Measurements from ENCODE around the gene TRAF2.
A peak's percentile ranks its signal among the peaks of the same experiment; 100 is the strongest.
"Not testable (repeated sequence)": the region's sequence is repeated elsewhere in the genome, so short reads cannot be mapped to it uniquely, and the experiment has no call there.

Gene TRAF2

DNA sequence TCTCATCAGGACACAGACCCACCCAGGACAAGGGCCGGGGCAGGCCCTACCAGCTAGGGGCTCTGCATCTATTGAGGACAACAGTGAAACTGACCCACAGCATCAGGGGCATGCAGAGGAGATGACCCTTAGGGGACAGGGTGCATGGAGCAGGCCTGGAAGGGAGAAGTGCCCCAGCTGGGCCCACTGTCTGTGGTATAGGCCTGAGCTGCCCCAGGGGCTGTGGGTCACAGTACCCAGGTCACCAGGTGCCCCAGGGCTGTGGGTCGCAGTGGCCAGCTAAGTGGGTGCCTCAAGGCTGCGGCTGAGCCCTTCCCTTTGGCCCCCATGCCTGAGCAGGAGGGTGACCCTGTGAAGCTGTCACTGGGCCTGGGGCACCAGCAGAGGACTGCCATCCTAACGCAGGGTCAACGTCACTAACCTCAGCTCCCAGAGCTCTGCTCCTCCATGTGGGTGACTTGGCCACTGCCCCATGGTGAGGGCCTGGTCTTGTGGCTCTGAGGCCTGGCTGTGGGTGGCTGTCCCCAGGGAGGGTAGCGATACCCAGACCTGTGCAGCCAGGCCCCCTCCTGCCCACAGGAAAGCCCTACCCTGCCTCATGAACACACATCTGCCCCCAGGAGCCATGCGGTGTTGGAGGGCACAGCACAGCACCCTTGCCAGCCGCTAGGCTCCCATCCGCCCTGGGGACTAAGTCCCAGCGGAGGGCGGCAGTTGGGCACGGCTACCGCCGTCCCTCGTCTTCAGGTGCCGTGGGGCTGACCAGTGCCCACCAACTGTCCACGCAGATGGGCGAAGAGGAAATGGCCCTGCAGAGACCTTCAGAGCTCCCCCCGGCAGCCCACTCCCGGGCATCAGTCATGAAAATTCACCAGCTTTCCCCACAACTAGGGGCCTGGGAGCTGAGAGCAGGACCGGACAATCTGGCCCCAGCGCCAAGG, 25.1 kb upstream of the TRAF2 start:
- DNase-seq = peak in 1 of 2 donors; percentile 8

DNA sequence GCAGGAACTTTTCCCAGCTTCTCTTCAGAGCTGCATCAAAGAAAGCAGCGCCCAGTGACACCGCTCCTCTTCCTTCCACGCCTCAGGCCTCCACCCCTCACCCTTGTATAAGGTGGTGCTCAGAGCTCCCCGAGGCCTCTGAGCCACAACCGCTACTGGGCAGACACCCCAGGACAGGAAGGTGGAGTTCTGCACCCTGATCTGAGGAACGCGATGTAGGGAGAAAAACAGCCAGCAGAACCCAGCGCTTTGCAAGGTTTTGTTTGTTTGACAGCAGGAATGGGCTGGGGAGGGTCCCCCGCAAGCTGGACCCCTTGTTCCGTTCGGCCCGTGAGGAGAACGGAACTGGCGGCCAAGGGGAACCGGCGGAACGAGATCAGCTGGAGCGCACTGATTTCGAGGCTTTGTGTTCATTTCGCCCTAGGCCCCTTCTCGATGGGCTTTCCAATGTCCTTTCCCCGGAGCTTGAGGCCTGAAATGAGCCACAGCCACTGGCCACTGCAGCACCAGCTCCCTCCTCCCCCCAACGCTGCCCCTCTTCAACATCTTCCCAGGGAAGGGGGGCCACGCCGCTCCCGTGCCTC, 24.4 kb upstream of the TRAF2 start:
- Mint-ChIP-seq H3K27me3 (no peaks in the 10 kb centered on the region), H3K4me1 (peaks cover 20% of the 10 kb centered on the region), H3K27ac (no peak overlapping the region), H3K4me3 (no peak overlapping the region), H3K9me3 (no peaks in the 10 kb centered on the region)
- ATAC-seq (no peak), DNase-seq (no peak)

More for the DNA sequence above, 25.1 kb upstream of the TRAF2 start:
- peaks cover 19% of the 10 kb centered on the region for H3K4me1 Mint-ChIP-seq
- peak overlapping the region in 1 of 2 donors; percentile 12 for H3K27ac Mint-ChIP-seq
- no peak for ATAC-seq
- no peaks in the 10 kb centered on the region for H3K27me3 Mint-ChIP-seq
- H3K4me3 Mint-ChIP-seq = no peak overlapping the region
- no peaks in the 10 kb centered on the region for H3K9me3 Mint-ChIP-seq

DNA sequence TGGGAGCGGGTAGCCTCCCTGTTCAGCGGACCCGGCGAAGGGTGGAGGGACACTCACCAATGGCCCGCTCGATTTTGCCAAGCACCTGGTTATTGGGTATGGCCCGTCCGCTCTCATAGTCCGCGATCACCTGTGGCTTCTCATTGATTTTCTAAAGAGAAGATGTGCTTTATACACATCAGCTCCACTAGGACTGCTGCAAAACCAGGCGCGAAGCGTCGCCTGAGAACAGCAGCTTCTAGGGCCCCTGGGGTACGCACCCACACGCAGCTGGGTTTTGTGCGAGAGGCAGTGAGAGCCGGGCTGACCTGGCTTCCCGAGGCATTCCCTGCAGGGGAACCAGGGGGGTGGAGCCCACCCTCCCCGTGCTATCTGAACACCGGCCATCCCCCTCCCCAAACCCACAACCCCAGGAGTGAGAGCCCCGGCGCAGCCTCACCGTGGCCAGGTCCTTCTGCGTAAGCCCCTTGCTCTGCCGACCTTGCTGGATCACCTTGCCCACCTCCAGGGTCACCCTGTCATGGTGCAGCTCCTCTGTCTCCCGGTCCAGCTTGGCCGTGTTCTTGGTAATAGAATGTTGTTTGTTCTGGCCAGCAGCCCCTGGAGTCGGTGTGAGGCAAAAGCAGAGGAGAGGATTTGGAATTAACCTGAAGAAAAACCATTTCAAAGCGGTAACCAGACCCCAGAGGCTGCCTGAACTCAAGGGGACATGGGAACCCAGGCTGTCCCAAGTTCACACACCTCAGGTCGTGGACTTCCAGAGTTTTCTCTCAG, 23.3 kb upstream of the TRAF2 start:
- Mint-ChIP-seq H3K4me3 (no peak overlapping the region), H3K27ac (peak overlapping the region in 1 of 2 donors; percentile 27), H3K4me1 (peaks cover 27% of the 10 kb centered on the region), H3K9me3 (no peaks in the 10 kb centered on the region), H3K27me3 (no peaks in the 10 kb centered on the region)
- ATAC-seq = no peak
- peak in 1 of 2 donors; percentile 8 for DNase-seq

DNA sequence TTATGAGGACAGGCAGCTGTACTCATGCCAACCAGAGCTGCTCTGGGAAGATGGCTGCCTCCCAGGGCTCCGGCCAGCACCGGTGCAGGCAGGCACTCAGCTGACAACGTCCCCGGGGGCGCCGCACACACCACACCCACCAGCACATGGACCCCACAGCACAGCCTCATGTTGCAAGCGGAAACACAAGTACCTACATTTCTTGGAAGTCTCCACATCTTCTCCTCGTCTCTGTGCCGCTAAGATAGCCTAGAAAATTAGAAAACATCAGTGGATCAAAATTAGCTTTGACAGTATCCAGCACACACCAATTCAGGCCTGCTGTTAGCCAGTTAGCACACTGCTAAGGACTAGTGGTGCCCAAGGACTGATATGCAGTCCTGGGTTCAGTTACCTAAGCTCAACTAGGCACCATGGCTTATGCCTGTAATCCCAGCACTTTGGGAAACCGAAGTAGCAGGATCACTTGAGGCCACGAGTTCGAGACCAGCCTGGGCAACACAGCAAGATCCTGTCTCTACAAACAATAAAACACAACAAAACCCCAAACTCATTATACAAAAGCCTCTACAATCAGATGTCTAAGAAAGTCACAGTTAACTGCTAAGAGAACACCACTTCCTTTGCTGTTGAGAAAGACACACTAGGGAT, 22.6 kb upstream of the TRAF2 start:
- H3K4me3 Mint-ChIP-seq = no peak overlapping the region

DNA sequence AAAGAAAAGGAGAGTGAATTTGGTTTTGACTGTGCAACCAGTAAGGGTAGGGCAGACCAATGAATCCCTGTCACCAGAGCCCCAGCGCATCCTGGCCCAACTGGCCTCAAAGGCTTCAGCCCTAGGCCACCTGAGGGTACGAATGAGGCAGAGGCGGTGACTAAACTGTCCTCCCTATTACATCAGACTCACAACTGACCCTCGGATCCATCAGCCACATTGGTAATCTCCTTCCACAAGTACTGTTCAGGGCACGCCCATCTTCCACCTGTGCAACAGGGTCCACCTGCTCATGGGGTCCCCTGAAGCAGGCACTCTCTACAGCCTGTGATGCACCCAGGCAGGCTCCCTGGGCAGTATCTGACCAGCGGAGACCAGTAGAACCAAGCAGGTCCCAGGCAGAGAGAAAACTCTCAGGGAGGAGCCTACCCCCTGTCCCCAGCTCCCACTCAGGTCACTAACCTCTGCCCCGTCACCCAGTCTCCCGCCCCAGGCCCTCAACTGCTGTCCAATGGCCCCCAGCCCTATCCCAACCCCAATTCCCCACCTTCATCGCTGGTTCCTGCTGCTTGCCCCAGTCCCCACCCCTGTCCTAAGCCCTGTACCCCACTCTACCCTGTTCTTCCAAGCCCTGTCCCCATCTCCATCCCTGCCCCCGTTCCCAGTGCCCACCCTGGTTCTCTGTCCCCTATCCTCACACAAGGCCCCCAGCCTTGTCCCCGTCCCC, 21.1 kb upstream of the TRAF2 start:
- Mint-ChIP-seq H3K9me3 (no peaks in the 10 kb centered on the region), H3K4me3 (peak overlapping the region; percentile 83 to 96), H3K27me3 (no peaks in the 10 kb centered on the region), H3K4me1 (peaks cover 27% of the 10 kb centered on the region), H3K27ac (peak overlapping the region; percentile 96 to 97)
- DNase-seq = peak in 1 of 2 donors; percentile 9
- no peak for ATAC-seq

More for the DNA sequence above, 22.6 kb upstream of the TRAF2 start:
- Mint-ChIP-seq H3K4me1 (peaks cover 27% of the 10 kb centered on the region), H3K9me3 (no peaks in the 10 kb centered on the region), H3K27me3 (no peaks in the 10 kb centered on the region), H3K27ac (peak overlapping the region in 1 of 2 donors; percentile 82)
- no peak for ATAC-seq
- no peak for DNase-seq

DNA sequence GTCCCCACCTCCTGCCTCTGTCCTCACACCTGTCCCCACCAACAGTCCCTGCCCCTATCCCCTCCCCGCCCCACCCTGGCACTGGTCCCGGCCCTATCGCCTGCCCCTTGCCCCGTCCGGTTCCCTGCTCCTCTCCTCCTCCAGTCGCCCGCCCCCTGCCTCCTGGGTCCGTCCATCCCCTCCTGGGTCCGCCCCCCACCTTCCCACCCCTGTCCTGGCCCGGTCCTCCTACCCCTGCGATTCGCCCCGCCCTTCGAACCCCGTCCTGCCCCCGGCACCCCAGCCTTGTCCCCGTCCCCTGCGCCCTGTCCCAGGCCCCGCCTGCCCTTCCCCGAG, 20.6 kb upstream of the TRAF2 start:
- H3K9me3 Mint-ChIP-seq = no peaks in the 10 kb centered on the region
- ATAC-seq = peak; percentile 47
- peak overlapping the region; percentile 96 to 97 for H3K27ac Mint-ChIP-seq

DNA sequence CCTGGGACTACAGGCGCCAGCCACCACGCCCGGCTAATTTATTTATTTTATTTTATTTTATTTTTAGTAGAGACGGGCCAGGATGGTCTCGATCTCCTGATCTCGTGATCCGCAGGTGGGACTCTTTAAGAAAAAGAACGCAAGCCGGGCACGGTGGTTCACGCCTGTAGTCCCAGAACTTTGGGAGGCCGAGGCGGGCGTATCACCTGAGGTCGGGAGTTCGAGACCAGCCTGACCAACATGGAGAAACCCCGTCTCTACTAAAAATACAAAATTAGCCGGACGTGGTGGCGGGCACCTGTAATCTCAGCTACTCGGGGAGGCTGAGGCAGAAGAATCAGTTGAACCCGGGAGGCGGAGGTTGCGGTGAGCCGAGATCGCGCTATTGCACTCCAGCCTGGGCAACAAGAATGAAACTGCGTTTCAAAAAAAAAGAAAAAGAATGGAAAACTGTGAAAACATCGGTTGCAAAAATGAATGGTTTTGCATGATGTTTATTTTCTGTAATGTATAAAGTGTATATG, 19.4 kb upstream of the TRAF2 start:
- H3K27ac Mint-ChIP-seq = peak overlapping the region; percentile 74 to 93
- H3K27me3 Mint-ChIP-seq, H3K9me3 Mint-ChIP-seq, ATAC-seq, DNase-seq: not testable (repeated sequence)
- peaks cover 27% of the 10 kb centered on the region for H3K4me1 Mint-ChIP-seq
- H3K4me3 Mint-ChIP-seq = peak overlapping the region; percentile 77 to 82

More for the DNA sequence above, 20.6 kb upstream of the TRAF2 start:
- Mint-ChIP-seq H3K4me1 (peaks cover 27% of the 10 kb centered on the region), H3K27me3 (no peaks in the 10 kb centered on the region), H3K4me3 (peak overlapping the region; percentile 83 to 96)
- peak in 1 of 2 donors; percentile 8 for DNase-seq

DNA sequence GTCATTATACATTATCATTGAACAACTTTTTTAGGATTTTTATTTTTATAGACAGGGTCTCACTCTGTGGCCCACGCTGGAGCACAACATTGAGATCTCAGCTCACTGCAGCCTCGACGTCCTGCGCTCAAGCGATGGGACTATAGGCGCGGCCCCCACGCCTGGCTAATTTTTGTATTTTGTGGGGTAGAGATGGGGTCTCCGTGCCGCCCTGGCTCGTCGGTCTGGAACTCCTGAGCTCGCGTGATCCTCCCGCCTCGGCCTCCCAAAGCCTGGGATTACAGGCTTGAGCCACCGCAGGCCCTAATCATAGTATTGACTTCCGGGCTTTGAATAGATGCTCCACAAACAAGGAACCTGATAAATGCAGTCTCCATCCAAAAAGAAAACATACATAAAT, 18.8 kb upstream of the TRAF2 start:
- Mint-ChIP-seq H3K27ac (peak overlapping the region in 1 of 2 donors; percentile 34), H3K9me3 (peaks cover 1 to 2% of the 10 kb centered on the region in 2 donors), H3K4me1 (peaks cover 27% of the 10 kb centered on the region), H3K27me3 (no peaks in the 10 kb centered on the region), H3K4me3 (peak overlapping the region; percentile 48 to 77)
- no peak for DNase-seq
- no peak for ATAC-seq

DNA sequence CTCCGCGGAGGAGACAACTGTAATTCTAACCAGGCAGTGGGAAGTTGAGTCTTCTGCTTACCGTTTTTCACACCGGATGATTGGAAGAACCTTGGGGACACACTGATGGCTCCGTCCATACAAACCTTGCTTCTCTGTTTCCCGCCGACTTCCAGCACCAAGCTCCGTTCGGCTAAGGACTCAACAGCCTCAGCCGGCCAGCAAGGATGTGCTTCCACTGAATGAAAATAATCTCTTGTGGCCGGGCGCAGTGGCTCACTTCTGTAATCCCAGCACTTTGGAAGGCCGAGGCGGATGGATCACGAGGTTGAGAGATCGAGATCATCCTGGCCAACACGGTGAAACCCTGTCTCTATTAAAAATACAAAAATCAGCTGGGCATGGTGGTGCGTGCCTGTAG, 18.4 kb upstream of the TRAF2 start:
- Mint-ChIP-seq H3K4me1 (peaks cover 27% of the 10 kb centered on the region), H3K4me3 (peak overlapping the region; percentile 48 to 77), H3K27ac (no peak overlapping the region), H3K9me3 (peaks cover 4 to 6% of the 10 kb centered on the region in 2 donors), H3K27me3 (no peaks in the 10 kb centered on the region)
- DNase-seq = no peak
- ATAC-seq = no peak

DNA sequence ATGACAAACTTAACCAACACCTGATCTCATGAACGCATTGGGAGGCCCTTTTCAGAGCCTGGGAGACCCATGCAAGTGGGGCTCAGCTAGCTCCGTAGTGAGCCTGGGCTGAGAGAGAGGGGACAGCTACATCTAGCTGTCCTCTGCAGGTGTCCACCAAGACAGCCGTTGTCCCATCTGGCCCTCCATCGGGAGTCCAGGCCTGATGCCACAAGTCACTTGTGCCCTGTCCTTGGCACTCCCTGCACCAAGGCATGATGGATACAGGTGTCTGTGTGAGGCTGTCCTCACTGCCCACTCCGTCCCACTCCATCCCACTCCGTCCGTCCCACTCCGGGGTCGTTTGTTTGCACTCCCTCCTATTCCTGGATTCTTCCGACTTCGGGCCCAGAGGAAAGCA, 17.7 kb upstream of the TRAF2 start:
- peaks cover 21% of the 10 kb centered on the region for H3K4me1 Mint-ChIP-seq
- DNase-seq (peak in 1 of 2 donors; percentile 8), ATAC-seq (no peak)
- H3K4me3 Mint-ChIP-seq = no peak overlapping the region
- peaks cover 4 to 7% of the 10 kb centered on the region in 2 donors for H3K9me3 Mint-ChIP-seq
- no peak overlapping the region for H3K27ac Mint-ChIP-seq
- H3K27me3 Mint-ChIP-seq = no peaks in the 10 kb centered on the region

DNA sequence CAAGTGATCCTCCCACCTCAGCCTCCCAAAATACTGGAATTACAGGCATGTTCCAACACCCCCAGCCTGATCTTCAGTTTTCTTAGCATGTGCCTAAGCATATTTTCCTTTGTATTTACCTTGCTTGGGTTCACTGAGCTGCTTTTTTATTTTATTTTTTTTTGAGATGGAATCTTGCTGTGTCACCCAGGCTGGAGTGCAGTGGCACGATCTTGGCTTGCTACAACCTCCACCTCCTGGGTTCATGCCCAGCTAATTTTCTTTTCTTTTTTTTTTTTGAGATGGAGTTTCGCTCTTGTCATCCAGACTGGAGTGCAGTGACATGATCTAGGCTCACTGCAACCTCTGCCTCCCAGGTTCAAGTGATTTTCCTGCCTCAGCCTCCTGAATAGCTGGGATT, 16.7 kb upstream of the TRAF2 start:
- not testable (repeated sequence) for ATAC-seq, H3K9me3 Mint-ChIP-seq, H3K27me3 Mint-ChIP-seq, H3K4me3 Mint-ChIP-seq, H3K27ac Mint-ChIP-seq, DNase-seq
- H3K4me1 Mint-ChIP-seq = peaks cover 17% of the 10 kb centered on the region

DNA sequence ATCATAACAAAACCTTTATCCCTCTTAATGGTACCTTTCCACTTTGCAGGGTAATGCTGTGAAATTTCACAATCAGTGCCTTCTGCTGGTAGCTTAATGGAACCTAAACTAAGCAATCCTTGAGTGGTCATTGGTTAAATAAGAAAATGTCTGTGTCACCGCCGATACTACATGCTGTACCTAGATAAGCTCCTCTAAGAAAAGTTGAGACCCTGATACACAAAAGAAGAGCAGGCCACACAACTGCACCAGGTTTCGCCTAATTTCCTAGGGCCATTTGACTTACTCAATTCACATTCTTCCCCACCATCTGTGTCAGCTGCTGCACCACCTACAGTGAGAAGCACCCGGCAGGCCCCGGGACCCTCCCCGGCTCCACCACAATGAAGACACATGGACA, 11.2 kb upstream of the TRAF2 start:
- Mint-ChIP-seq H3K4me1 (peaks cover 4% of the 10 kb centered on the region), H3K4me3 (no peak overlapping the region), H3K9me3 (peaks cover 4 to 7% of the 10 kb centered on the region in 2 donors), H3K27ac (no peak overlapping the region), H3K27me3 (no peaks in the 10 kb centered on the region)
- ATAC-seq (no peak), DNase-seq (no peak)

DNA sequence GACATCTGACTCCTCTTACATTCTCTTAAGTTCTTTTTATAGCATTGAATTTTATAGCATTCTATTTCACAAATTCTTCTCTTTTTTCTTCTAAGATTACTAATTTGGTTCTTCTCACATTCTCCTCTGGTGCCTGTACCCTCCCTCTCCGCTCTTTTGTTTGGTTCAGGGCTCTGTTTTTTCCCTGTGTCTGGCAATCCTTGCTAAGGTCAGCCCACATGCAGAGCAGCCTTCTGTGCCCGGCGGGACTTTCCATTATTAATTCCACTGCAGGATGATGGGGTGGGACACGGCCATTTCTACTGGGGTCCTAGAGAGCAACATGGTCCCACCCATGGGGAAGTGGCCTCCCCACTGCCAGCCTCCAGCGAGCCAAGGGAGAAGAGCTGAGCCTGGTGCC, 9.8 kb upstream of the TRAF2 start:
- no peak overlapping the region for H3K27ac Mint-ChIP-seq
- ATAC-seq = no peak

DNA sequence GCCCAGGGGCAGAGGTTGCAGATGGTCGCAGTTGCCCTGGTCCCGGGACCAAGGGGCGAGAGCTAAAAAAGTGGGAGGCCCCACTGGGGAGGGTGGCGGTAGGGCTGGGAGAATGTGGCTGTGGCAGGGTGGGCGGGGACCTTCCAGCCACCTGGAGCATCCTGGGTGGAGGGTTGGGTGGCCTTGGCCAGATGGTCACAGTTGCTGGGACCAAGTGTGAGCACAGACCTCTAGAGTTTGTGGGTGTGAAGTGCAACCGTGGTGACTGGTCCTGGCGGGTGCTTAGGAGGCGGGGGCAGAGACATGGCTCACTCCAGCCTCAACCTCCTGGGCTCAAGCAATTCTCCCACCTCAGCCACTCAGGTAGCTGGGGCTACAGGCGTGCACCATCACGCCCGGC, 5.7 kb upstream of the TRAF2 start:
- H3K27ac Mint-ChIP-seq = no peak overlapping the region

More for the DNA sequence above, 9.8 kb upstream of the TRAF2 start:
- no peak for DNase-seq
- Mint-ChIP-seq H3K4me1 (peaks cover 18% of the 10 kb centered on the region), H3K4me3 (no peak overlapping the region), H3K9me3 (peaks cover 4 to 7% of the 10 kb centered on the region in 2 donors), H3K27me3 (no peaks in the 10 kb centered on the region)

More for the DNA sequence above, 5.7 kb upstream of the TRAF2 start:
- ATAC-seq (no peak), DNase-seq (no peak)
- H3K27me3 Mint-ChIP-seq = no peaks in the 10 kb centered on the region
- H3K4me3 Mint-ChIP-seq = peak overlapping the region in 1 of 2 donors; percentile 50
- peaks cover 58% of the 10 kb centered on the region for H3K4me1 Mint-ChIP-seq
- no peaks in the 10 kb centered on the region for H3K9me3 Mint-ChIP-seq
